Activated naive CD8-positive, alpha-beta T cell treated with anti-CD3 and anti-CD28 coated beads, Interleukin-2, amount 10 ng/mL, durations not matched to agents 7 days and 5 days (primary cell): Measurements from ENCODE around the gene STMP1. TPM values are rescaled to one million over a fixed set of nuclear protein-coding genes. Genes with fewer than 3 reads are reported as not detected.

Experiments
- ATAC-seq: fragments of 150-1000 bp; cut with Tn5 transposase; one replicate; pipeline ENCODE4 v1.10.0; 2021; ENCODE audit warnings: low read depth, moderate library complexity
- POLR2A ChIA-PET: fragments of 350-600 bp; sonication (Branson Sonifier 250); formaldehyde crosslinking; loops from one replicate; lab custom pipeline; 2021; ENCODE audit warnings: antibody characterized with exemption; lab: Charles Lee
- DNase-seq: peaks from one replicate; pipeline ENCODE4 v3.0.0; 2021
- H3K27ac Mint-ChIP-seq: one replicate; pipeline ENCODE4 v1.8.0; 2022; ENCODE audit warnings: mild to moderate bottlenecking, mixed read lengths
- H3K27me3 Mint-ChIP-seq: one replicate; pipeline ENCODE4 v1.8.0; 2022; ENCODE audit warnings: mild to moderate bottlenecking, moderate library complexity, mixed read lengths
- H3K36me3 Mint-ChIP-seq: one replicate; pipeline ENCODE4 v1.8.0; 2021; ENCODE audit warnings: mild to moderate bottlenecking, mixed read lengths
- H3K4me1 Mint-ChIP-seq: one replicate; pipeline ENCODE4 v1.8.0; 2021; ENCODE audit warnings: mixed read lengths
- H3K4me3 Mint-ChIP-seq: one replicate; pipeline ENCODE4 v1.8.0; 2022; ENCODE audit warnings: mild to moderate bottlenecking, moderate library complexity, mixed read lengths
- H3K9me3 Mint-ChIP-seq: one replicate; pipeline ENCODE4 v1.8.0; 2021; ENCODE audit warnings: mixed read lengths
- total RNA-seq, 2 experiments: library from RNA; stranded (reverse); gene quantifications; one replicate each; pipeline ENCODE4 v1.2.3, GENCODE V29; 2021

STMP1 gene
- total RNA-seq, 2 experiments from 2014 or later: 23.1 to 23.3 TPM

- POLR2A ChIA-PET: no interaction called here
- Mint-ChIP-seq H3K27me3 (peaks cover 5% of the 10 kb centered on the region), H3K36me3 (no peaks in the 10 kb centered on the region), H3K9me3 (no peaks in the 10 kb centered on the region), H3K4me1 (no peaks in the 10 kb centered on the region), H3K4me3 (no peak overlapping the region), H3K27ac (no peak overlapping the region)
- DNase-seq (no peak), ATAC-seq (no peak)
These were observed 50.5 kb downstream of the STMP1 start for GRCh38 chr7:135712796-135713195.

GRCh38 chr7:135713836-135714470 is 51.6 kb downstream of the STMP1 start:
- no peak overlapping the region for H3K27ac Mint-ChIP-seq
- no peak for ATAC-seq

GRCh38 chr7:135714534-135715009 is 52.3 kb downstream of the STMP1 start:
- no peaks in the 10 kb centered on the region for H3K9me3 Mint-ChIP-seq
- H3K27me3 Mint-ChIP-seq: peaks cover 13% of the 10 kb centered on the region
- H3K4me1 Mint-ChIP-seq: no peaks in the 10 kb centered on the region
- no peaks in the 10 kb centered on the region for H3K36me3 Mint-ChIP-seq
- POLR2A ChIA-PET: no interaction called here
- ATAC-seq (no peak), DNase-seq (no peak)
- no peak overlapping the region for H3K27ac Mint-ChIP-seq
- no peak overlapping the region for H3K4me3 Mint-ChIP-seq

More at GRCh38 chr7:135713836-135714470, 51.6 kb downstream of the STMP1 start:
- H3K4me1 Mint-ChIP-seq: no peaks in the 10 kb centered on the region
- no peak for DNase-seq
- POLR2A ChIA-PET: no interaction called here
- no peaks in the 10 kb centered on the region for H3K9me3 Mint-ChIP-seq
- H3K27me3 Mint-ChIP-seq: peaks cover 9% of the 10 kb centered on the region
- H3K4me3 Mint-ChIP-seq: no peak overlapping the region
- no peaks in the 10 kb centered on the region for H3K36me3 Mint-ChIP-seq

- peaks cover 13% of the 10 kb centered on the region for H3K27me3 Mint-ChIP-seq
- no peaks in the 10 kb centered on the region for H3K4me1 Mint-ChIP-seq
- no peaks in the 10 kb centered on the region for H3K36me3 Mint-ChIP-seq
- H3K4me3 Mint-ChIP-seq: no peak overlapping the region
- H3K9me3 Mint-ChIP-seq: no peaks in the 10 kb centered on the region
- DNase-seq (no peak), ATAC-seq (no peak)
- POLR2A ChIA-PET: no interaction called here
- H3K27ac Mint-ChIP-seq: no peak overlapping the region
These were observed 52.8 kb downstream of the STMP1 start for GRCh38 chr7:135715055-135715522.

GRCh38 chr7:135715673-135716072 is 53.4 kb downstream of the STMP1 start:
- no peaks in the 10 kb centered on the region for H3K36me3 Mint-ChIP-seq
- H3K27me3 Mint-ChIP-seq: peaks cover 14% of the 10 kb centered on the region
- no peak overlapping the region for H3K4me3 Mint-ChIP-seq
- POLR2A ChIA-PET: no interaction called here
- DNase-seq (no peak), ATAC-seq (no peak)
- H3K27ac Mint-ChIP-seq: no peak overlapping the region
- H3K9me3 Mint-ChIP-seq: no peaks in the 10 kb centered on the region
- H3K4me1 Mint-ChIP-seq: no peaks in the 10 kb centered on the region

- Mint-ChIP-seq H3K27me3 (peaks cover 18% of the 10 kb centered on the region), H3K4me3 (no peak overlapping the region), H3K27ac (no peak overlapping the region), H3K9me3 (no peaks in the 10 kb centered on the region), H3K36me3 (no peaks in the 10 kb centered on the region), H3K4me1 (no peaks in the 10 kb centered on the region)
- DNase-seq: no peak
- POLR2A ChIA-PET: no interaction called here
- no peak for ATAC-seq
These were observed 54.4 kb downstream of the STMP1 start for GRCh38 chr7:135716677-135717238.

- no peaks in the 10 kb centered on the region for H3K4me1 Mint-ChIP-seq
- no peaks in the 10 kb centered on the region for H3K9me3 Mint-ChIP-seq
- H3K27ac Mint-ChIP-seq: no peak overlapping the region
- H3K36me3 Mint-ChIP-seq: no peaks in the 10 kb centered on the region
- peaks cover 18% of the 10 kb centered on the region for H3K27me3 Mint-ChIP-seq
- no peak overlapping the region for H3K4me3 Mint-ChIP-seq
- DNase-seq (no peak), ATAC-seq (no peak)
- POLR2A ChIA-PET: no interaction called here
These were observed 55.4 kb downstream of the STMP1 start for GRCh38 chr7:135717693-135718092.

- Mint-ChIP-seq H3K4me3 (no peak overlapping the region), H3K27me3 (peaks cover 16% of the 10 kb centered on the region), H3K36me3 (no peaks in the 10 kb centered on the region), H3K27ac (no peak overlapping the region), H3K4me1 (no peaks in the 10 kb centered on the region), H3K9me3 (no peaks in the 10 kb centered on the region)
- POLR2A ChIA-PET: no interaction called here
- ATAC-seq (no peak), DNase-seq (no peak)
These were observed 55.9 kb downstream of the STMP1 start for GRCh38 chr7:135718219-135718618.

- Mint-ChIP-seq H3K4me1 (no peaks in the 10 kb centered on the region), H3K27me3 (peaks cover 16% of the 10 kb centered on the region), H3K4me3 (no peak overlapping the region), H3K9me3 (no peaks in the 10 kb centered on the region), H3K36me3 (no peaks in the 10 kb centered on the region), H3K27ac (no peak overlapping the region)
- ATAC-seq (no peak), DNase-seq (no peak)
- POLR2A ChIA-PET: no interaction called here
These were observed 56.6 kb downstream of the STMP1 start for GRCh38 chr7:135718794-135719437.

- POLR2A ChIA-PET: no interaction called here
- Mint-ChIP-seq H3K27ac (no peak overlapping the region), H3K27me3 (peaks cover 16% of the 10 kb centered on the region), H3K36me3 (no peaks in the 10 kb centered on the region), H3K4me3 (no peak overlapping the region), H3K4me1 (no peaks in the 10 kb centered on the region), H3K9me3 (no peaks in the 10 kb centered on the region)
- ATAC-seq (no peak), DNase-seq (no peak)
These were observed 57.4 kb downstream of the STMP1 start for GRCh38 chr7:135719688-135720087.

GRCh38 chr7:135721198-135721820 is 59.0 kb downstream of the STMP1 start:
- no peak overlapping the region for H3K27ac Mint-ChIP-seq
- no peaks in the 10 kb centered on the region for H3K9me3 Mint-ChIP-seq
- POLR2A ChIA-PET: no interaction called here
- H3K4me1 Mint-ChIP-seq: no peaks in the 10 kb centered on the region
- H3K27me3 Mint-ChIP-seq: peaks cover 23% of the 10 kb centered on the region
- DNase-seq: no peak
- no peaks in the 10 kb centered on the region for H3K36me3 Mint-ChIP-seq
- no peak overlapping the region for H3K4me3 Mint-ChIP-seq
- ATAC-seq: no peak

- DNase-seq (no peak), ATAC-seq (no peak)
- H3K4me3 Mint-ChIP-seq: no peak overlapping the region
- H3K27ac Mint-ChIP-seq: no peak overlapping the region
- no peaks in the 10 kb centered on the region for H3K36me3 Mint-ChIP-seq
- POLR2A ChIA-PET: no interaction called here
- H3K9me3 Mint-ChIP-seq: no peaks in the 10 kb centered on the region
- H3K4me1 Mint-ChIP-seq: no peaks in the 10 kb centered on the region
- peaks cover 19% of the 10 kb centered on the region for H3K27me3 Mint-ChIP-seq
These were observed 61.1 kb downstream of the STMP1 start for GRCh38 chr7:135723411-135723810.
